Measurements from ENCODE around the gene ANKRD37. TPM values are rescaled to one million over a fixed set of nuclear protein-coding genes. Genes with fewer than 3 reads are reported as not detected.

The ANKRD37 gene, protein sequence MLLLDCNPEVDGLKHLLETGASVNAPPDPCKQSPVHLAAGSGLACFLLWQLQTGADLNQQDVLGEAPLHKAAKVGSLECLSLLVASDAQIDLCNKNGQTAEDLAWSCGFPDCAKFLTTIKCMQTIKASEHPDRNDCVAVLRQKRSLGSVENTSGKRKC
- total RNA-seq (2011; cell fraction: chromatin; rRNA removed; ENCODE audit: low replicate concordance), result 16.6 and 36.8 TPM in 2 replicates
- 19.0 and 25.1 TPM in 2 replicates for total RNA-seq (2011; cell fraction: nucleolus; rRNA removed)
- total RNA-seq (2011; cell fraction: nucleoplasm; rRNA removed), result 23.8 and 26.5 TPM in 2 replicates
- total RNA-seq (2014; rRNA removed) (3.8 and 6.5 TPM in 2 replicates), total RNA-seq (2014; rRNA removed; fragmentation: Illumina TruSeq; extraction: Trizol) (2.5 and 3.6 TPM in 2 replicates), total RNA-seq (2015; rRNA removed; fragmentation: Illumina TruSeq; extraction: Trizol) (2.1 and 2.3 TPM in 2 replicates), total RNA-seq (2021) (6.1 and 8.3 TPM in 2 replicates), polyA plus RNA-seq (2011; rRNA removed) (53.7 and 57.3 TPM in 2 replicates), polyA plus RNA-seq (2014; fragmentation: Illumina TruSeq; extraction: Trizol) (1.9 and 3.3 TPM in 2 replicates), polyA plus RNA-seq (2014; fragmentation: Nextera tagmentation; extraction: Ambion mirVana) (1 to 10 TPM; 1.3 to 3.1 TPM), polyA plus RNA-seq (2014; rRNA removed) (5.1 and 11.5 TPM in 2 replicates), polyA minus RNA-seq (2011; rRNA and poly(A)+ RNA removed) (20.3 and 21.4 TPM in 2 replicates), Bru-seq, nascent RNA (percentile 55 among the genes with signal in this experiment), BruChase-seq, experiment 1, labeled RNA remaining after a 2-hour chase (percentile 49 among the genes with signal in this experiment), BruChase-seq, experiment 2, labeled RNA remaining after a 6-hour chase (percentile 51 among the genes with signal in this experiment)
- 31.7 and 42.0 TPM in 2 replicates for polyA plus RNA-seq (2011; cell fraction: cytosol; rRNA removed)
- polyA plus RNA-seq (2011; cell fraction: nucleus; rRNA removed), result 43.2 and 57.2 TPM in 2 replicates
- 9.2 and 12.4 TPM in 2 replicates for polyA plus RNA-seq (2012)
- 11.2 and 14.8 TPM in 2 replicates for polyA minus RNA-seq (2011; cell fraction: cytosol; rRNA and poly(A)+ RNA removed)
- 21.1 and 29.7 TPM in 2 replicates for polyA minus RNA-seq (2011; cell fraction: nucleus; rRNA and poly(A)+ RNA removed)
- long read RNA-seq, experiment 1, transcript ANKRD37-201 (5 exons, 1,141 nt), result major isoform, 10 of 18 reads
- long read RNA-seq, experiment 1, partial matches to known transcripts, result 1 of 18 reads
- long read RNA-seq, experiment 1, other reads (novel, unspliced or antisense), result 7 of 18 reads
- long read RNA-seq, experiment 2, transcript ANKRD37-201 (5 exons, 1,141 nt), result major isoform, 8 of 14 reads
- long read RNA-seq, experiment 2, partial matches to known transcripts, result 0 of 14 reads
- long read RNA-seq, experiment 2, other reads (novel, unspliced or antisense), result 6 of 14 reads
- long read RNA-seq, experiment 3, transcript ANKRD37-201 (5 exons, 1,141 nt), result major isoform, 5 of 9 reads
- long read RNA-seq, experiment 3, partial matches to known transcripts, result 1 of 9 reads
- long read RNA-seq, experiment 3, other reads (novel, unspliced or antisense), result 2 of 9 reads

DNA sequence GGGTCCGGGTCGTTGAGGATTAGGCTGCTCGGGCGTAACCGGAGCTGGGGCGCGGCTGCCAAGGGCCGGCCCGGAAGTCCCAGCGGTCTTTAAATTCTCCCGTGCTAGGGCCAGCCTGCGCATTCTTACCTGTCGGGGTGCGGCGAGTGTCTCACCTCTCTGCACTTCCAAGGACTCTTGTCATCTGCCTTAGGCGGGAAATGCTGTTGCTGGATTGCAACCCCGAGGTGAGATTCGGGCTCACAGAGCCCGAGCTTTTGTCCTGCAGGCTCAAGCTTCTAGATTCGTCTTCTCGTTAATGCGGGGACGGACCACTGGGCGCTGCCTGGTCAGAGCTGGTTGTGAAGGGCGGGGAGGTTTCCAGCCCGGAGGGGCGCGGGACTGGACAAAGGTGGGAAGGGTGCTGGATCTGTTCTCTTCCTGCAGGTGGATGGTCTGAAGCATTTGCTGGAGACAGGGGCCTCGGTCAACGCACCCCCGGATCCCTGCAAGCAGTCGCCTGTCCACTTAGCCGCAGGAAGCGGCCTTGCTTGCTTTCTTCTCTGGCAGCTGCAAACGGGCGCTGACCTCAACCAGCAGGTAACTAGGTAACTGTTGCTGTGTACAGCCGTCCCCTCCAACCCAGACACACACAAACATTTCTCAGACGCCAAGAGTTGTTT is at the start of gene ANKRD37:
Gene ANKRD37, plus strand, starts transcription at position 118 of the 662 bp plus-strand sequence. Its CDS starts 83 bp downstream, at position 201.
- peak within 1 kb of the TSS; percentile 94 for H3K27ac ChIP-seq (ENCODE audit: extremely low read depth, low read depth, low read length)
- H3K79me2 ChIP-seq (ENCODE audit: control insufficient read depth, insufficient read depth, low read length), result peaks cover 35% of the 10 kb centered on the region
- H3K9ac ChIP-seq (ENCODE audit: insufficient read depth in 1 of 2, low read depth in 2 of 2, low read length in 2 of 2), result peak within 1 kb of the TSS; percentile 82 to 95
- no peaks in the 10 kb centered on the region for H4K20me1 ChIP-seq (replicated peaks; ENCODE audit: control insufficient read depth, insufficient read depth, low read length)
- peak within 1 kb of the TSS; percentile 81 for H2AFZ ChIP-seq (ENCODE audit: low read depth, low read length)
- ATAC-seq (peak; percentile 42), FAIRE-seq (no peak), DNase-seq (ENCODE audit: extremely low read depth in 1 of 4, low spot score in 3 of 4) (peak in 2 of 4 experiments; percentile 42 to 43)
- peak within 1 kb of the TSS; percentile 84 for H3K4me2 ChIP-seq (ENCODE audit: insufficient read depth, low read length)
- no peaks in the 10 kb centered on the region for H3K27me3 ChIP-seq (ENCODE audit: control insufficient read depth in 2 of 2, insufficient read depth in 2 of 2, low read length in 2 of 2)
- no peaks in the 10 kb centered on the region for H3K9me3 ChIP-seq (replicated peaks; ENCODE audit: control insufficient read depth, insufficient read depth, low read depth, low read length)
- BruUV-seq (replicated peaks), result no TSS peak
- in situ Hi-C loops (cut with MboI) (loop anchor here (10.0 kb wide), 1 partner anchor 192 kb away; the partner anchor contains the start of genes CFAP97 and SNX25), intact Hi-C loops (cut with micrococcal nuclease) (loop anchor here (5.0 kb wide), 1 partner anchor 80 kb away; no protein-coding TSS in a partner anchor)
- ChIA-PET POLR2A (interaction anchor here (0.6 to 3.4 kb wide), 9 partner anchors 9 to 695 kb away, joined by 3 to 21 read pairs (median 3); partner anchors contain the start of gene UFSP2), CTCF (ENCODE audit: low intra/inter-chr PET ratio) (no interaction called here)
- H3K36me3 ChIP-seq (ENCODE audit: control insufficient read depth, insufficient read depth, low read length), result peaks cover 39% of the 10 kb centered on the region
- WGBS (ENCODE audit: insufficient coverage, low coverage, missing lambda C conversion rate), result 7% methylated on average over 33 of the region's 38 CpGs
- H3K9me1 ChIP-seq (ENCODE audit: control insufficient read depth, insufficient read depth, low read length), result no peaks in the 10 kb centered on the region
- H3K4me3 ChIP-seq, result peak within 1 kb of the TSS; percentile 56
- H3K4me1 ChIP-seq (replicated peaks in 1 of 2; ENCODE audit: control insufficient read depth in 2 of 2, insufficient read depth in 2 of 2, low read length in 2 of 2), result peaks cover 2 to 20% of the 10 kb centered on the region in 2 experiments; a peak in 4 of 5 replicates
- TF ChIP-seq ZNF717 (CRISPR knock-in tag; IDR thresholded peaks at IDR 0.05), result no peak
- TF ChIP-seq EGR1 (conservative IDR thresholded peaks at IDR 0.05), result no peak
- no peak for TF ChIP-seq NFYB (IDR thresholded peaks at IDR 0.05; ENCODE audit: extremely low read depth, insufficient read length)
- no peak for TF ChIP-seq ZNF324 (CRISPR knock-in tag; IDR thresholded peaks at IDR 0.05)
- peak; percentile 63 for TF ChIP-seq RFX1 (IDR thresholded peaks at IDR 0.05)
- TF ChIP-seq HDAC2 (IDR thresholded peaks at IDR 0.05), result peak; percentile 20; the same call in 1 of the 2 replicates
- TF ChIP-seq MEF2A (IDR thresholded peaks at IDR 0.05; ENCODE audit: control insufficient read depth, low read depth, low read length), result no peak
- TF ChIP-seq ZNF511 (CRISPR knock-in tag; IDR thresholded peaks at IDR 0.05), result peak; percentile 24; the same call in 1 of the 2 replicates
- peak in 1 of 2 experiments; percentile 39; a peak in 1 of 4 replicates for TF ChIP-seq KDM1A (IDR thresholded peaks at IDR 0.05)
- TF ChIP-seq CCNT2 (IDR thresholded peaks at IDR 0.05; ENCODE audit: borderline replicate concordance, extremely low read depth, insufficient read length, low read depth, low read length), result no peak
- no peak for TF ChIP-seq ZNF436 (CRISPR knock-in tag; IDR thresholded peaks at IDR 0.05)
- no peak for TF ChIP-seq HMGN3 (IDR thresholded peaks at IDR 0.05; ENCODE audit: borderline replicate concordance, extremely low read depth, insufficient read length, low read depth, low read length)
- TF ChIP-seq, protein P1, sequence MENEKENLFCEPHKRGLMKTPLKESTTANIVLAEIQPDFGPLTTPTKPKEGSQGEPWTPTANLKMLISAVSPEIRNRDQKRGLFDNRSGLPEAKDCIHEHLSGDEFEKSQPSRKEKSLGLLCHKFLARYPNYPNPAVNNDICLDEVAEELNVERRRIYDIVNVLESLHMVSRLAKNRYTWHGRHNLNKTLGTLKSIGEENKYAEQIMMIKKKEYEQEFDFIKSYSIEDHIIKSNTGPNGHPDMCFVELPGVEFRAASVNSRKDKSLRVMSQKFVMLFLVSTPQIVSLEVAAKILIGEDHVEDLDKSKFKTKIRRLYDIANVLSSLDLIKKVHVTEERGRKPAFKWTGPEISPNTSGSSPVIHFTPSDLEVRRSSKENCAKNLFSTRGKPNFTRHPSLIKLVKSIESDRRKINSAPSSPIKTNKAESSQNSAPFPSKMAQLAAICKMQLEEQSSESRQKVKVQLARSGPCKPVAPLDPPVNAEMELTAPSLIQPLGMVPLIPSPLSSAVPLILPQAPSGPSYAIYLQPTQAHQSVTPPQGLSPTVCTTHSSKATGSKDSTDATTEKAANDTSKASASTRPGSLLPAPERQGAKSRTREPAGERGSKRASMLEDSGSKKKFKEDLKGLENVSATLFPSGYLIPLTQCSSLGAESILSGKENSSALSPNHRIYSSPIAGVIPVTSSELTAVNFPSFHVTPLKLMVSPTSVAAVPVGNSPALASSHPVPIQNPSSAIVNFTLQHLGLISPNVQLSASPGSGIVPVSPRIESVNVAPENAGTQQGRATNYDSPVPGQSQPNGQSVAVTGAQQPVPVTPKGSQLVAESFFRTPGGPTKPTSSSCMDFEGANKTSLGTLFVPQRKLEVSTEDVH (IDR thresholded peaks at IDR 0.05; ENCODE audit: low read depth, partially characterized antibody), result peak; percentile 27

All from K562 (cell line).